HG02610 (cell line): Measurements from ENCODE around the gene MAST2.
"Not testable (repeated sequence)": the region's sequence is repeated elsewhere in the genome, so short reads cannot be mapped to it uniquely, and the experiment has no call there.

Source experiments
- ATAC-seq: cut with Tn5 transposase; IDR thresholded peaks from one replicate; pipeline ENCODE4 v1.9.1; 2021; ENCODE audit warnings: mild to moderate bottlenecking, moderate library complexity; ENCODE audit not compliant: unreplicated experiment

MAST2 gene

DNA sequence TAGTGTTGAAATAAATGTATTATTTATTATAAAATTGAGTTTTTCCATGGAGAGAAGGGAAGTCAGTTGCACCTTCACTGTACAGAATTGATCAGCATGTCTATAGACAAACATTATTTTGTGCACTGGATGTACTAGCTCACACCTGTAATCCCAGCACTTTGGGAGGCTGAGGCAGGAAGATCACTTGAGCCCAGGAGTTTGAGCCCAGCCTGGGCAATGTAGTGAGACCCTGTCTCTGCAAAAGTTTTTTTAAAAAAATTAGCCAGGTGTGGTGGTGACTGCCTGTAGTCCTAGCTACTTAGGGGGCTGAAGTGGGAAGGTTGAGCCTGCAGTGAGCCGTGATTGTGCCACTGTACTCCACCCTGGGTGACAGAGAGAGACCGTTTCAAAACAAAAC, 87.7 kb downstream of the MAST2 start:
- ATAC-seq = no peak

GRCh38 chr1:45892068-45892785, 88.8 kb downstream of the MAST2 start:
- no peak for ATAC-seq

DNA sequence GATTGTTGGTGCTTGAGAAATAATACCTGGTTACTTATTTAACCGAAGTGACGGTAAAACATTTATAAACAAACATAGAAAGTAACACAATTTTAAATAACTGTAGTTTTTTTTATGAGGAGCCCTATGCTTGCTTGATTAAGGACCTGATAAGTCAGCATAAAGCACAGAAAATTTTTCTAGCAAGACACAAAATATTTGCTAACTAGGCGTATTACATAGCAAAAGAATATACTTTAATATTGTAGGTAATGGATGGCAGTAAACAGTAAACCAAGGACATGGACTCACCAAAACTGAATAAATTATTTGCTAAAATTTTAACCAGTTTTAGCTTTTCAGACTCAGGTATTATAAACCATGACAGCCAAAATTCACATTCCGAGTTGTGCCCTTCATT, 90.9 kb downstream of the MAST2 start:
- ATAC-seq = no peak

DNA sequence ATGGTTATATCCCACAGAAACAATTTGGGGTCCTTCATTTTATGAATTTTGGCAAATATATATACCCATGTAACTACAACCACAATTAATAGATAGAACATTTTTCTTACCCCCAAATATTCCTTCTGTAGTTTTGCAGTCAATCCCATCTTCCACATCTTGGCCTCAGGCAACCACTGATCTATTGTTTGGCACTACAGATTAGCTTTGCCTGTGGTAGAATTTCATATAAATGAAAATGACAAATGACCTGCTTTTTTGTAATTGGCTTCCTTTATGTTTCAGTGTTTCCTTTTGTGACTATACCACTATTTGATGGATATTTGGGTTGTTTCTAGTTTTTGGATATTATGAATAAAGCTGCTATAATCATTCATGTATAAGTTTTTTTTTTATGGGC, 91.5 kb downstream of the MAST2 start:
- ATAC-seq = no peak

- no peak for ATAC-seq
Measured at GRCh38 chr1:45895406-45895805, 92.0 kb downstream of the MAST2 start.

GRCh38 chr1:45906883-45907282, 103.5 kb downstream of the MAST2 start:
- ATAC-seq = no peak

DNA sequence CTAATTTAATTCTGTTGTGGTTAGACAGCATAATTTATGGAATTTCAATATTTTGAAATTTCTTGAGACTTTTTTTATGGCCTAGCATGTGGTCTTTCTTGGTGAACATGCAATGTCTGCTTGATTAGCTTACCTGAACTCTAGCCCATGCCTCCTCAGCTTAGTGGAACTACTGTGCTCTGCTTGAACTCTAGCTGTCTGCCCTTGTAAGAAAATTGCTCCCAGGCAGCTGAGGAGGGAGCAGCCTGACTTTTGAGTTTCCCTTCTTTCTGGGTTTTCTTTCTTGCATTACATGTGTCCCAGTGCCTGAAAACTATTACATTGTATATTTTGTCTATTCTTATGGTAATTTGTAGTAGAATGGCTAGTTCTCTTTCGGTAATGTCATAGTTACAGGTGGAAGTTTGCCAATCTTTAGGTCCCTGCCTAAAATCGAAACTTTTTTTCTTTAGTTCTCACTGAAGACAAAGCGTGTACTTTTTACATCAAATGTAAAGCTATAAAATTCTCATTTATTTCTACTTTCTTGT, 105.3 kb downstream of the MAST2 start:
- ATAC-seq = no peak

- ATAC-seq = no peak
Measured at GRCh38 chr1:45911634-45912033, 108.2 kb downstream of the MAST2 start.

GRCh38 chr1:45913183-45913683, 109.8 kb downstream of the MAST2 start:
- no peak for ATAC-seq

DNA sequence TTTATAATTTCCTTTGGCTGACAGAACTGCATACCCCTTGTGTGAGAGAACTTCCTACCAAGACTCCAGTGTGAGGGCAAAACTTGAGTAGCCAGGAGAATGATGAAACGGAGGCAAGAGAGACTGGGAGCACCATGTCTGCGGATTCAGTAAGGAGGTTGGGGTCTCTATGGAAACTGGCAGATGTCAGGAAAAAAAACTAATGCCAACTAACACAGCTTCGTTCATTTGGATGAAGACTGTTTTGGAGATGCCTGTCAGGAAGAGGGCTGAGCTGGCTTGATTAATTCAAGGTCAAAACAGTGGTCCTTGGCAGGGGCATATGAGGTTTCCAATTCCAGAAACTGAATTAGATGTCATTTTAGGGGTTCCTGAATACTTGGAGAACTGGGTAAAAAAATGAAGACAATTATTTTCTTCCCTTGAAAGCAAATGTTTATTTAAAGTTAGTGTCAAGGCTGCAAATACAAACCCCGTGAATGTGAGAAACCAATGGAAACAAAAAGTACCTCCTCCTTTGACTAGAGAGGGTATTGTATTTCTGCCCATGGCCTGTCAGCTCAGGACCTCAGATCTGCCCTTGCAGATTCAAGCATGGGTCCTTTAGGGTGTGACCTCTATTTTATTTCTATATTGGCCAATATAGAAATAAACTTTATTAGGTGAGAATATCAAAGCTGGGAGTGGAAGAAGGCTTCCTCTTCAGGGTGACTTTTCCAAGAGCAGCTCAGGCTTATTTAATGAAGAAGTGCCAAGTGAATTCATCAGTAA, 110.5 kb downstream of the MAST2 start:
- no peak for ATAC-seq

DNA sequence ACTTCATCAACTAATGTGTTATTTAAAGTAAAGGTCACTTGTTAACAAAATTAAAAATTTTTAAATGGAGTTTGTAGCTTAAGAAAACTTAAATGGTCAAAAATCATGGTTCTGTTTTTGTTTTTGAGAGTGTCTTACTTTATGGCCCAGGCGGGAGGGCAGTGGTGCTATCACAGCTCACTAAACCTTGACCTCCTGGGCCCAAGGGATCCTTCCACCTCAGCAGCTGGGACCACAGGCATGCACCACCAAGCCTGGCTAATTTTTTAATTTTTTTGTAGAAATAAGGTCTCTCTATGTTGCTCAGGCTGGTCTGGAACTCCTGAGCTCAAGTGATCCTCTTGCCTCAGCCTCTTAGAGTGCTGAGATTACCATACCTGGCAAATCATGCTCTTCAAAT, 111.4 kb downstream of the MAST2 start:
- no peak for ATAC-seq

GRCh38 chr1:45922374-45922773, 119.0 kb downstream of the MAST2 start:
- ATAC-seq = no peak

DNA sequence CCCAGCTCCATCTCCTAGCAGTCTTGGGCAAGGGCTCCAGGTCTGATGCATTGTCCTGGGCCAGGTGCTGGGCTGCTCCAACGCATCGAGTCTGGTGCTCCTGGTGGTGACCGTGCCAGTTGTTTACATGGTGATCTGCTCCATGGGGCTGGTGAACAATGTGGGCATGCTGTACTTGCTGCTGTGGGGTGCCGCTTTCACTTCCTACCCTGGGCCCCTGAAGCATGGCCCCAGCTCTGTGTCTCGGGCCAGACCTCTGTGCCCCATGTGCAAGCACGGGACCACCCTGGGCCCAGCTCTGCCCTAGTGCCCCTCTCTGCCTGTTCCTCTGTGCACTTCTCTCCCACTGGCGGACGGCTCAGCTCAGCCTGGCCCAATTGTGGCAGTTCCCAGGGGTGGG, 119.4 kb downstream of the MAST2 start:
- ATAC-seq = no peak

DNA sequence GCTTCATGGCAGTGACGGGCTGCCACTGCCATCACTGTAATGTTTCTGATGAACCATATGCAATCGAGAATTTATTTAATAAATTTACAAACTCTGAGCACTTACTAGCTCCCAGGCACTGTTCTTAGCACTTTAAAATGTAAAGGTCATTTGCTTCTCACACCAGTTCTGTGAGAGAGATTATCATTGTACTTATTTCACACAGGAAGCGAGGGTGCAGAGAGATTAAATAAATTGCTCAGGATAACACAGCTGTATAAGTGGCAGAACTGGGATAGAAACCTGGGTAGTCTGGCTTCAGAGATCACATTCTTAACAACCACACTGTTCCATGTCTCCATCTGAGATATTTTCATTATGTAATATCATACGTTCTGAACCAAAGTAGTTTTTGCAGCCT, 119.9 kb downstream of the MAST2 start:
- no peak for ATAC-seq

- ATAC-seq = no peak
Measured at GRCh38 chr1:45924736-45925135, 121.3 kb downstream of the MAST2 start.

- no peak for ATAC-seq
Measured at GRCh38 chr1:45925728-45926287, 122.4 kb downstream of the MAST2 start.

- no peak for ATAC-seq
Measured at GRCh38 chr1:45926330-45926729, 122.9 kb downstream of the MAST2 start.

DNA sequence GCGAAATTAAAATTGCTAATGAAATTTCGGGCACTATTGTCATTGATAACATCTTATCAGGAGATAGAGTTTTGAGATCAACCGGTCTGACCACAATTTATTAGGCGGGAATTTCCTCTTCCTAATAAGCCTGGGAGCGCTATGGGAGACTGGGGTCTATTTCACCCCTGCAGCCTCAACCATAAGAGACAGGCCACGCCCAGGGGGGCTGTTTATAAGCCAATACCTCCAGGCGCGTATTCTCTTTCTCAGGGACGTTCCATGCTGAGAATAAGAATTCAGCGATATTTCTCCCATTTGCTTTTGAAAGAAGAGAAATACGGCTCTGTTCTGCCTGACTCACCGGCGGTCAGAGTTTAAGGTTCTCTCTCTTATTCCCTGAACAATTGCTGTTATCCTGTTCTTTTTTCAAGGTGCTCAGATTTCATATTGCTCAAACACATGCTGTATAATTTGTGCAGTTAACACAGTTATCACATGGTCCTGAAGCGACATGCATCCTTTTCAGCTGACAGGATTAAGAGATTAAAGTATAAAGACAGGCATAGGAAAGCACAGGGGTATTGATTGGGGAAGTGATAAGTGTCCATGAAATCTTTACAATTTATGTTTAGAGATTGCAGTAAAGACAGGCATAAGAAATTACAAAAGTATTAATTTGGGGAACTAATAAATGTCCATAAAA, 124.0 kb downstream of the MAST2 start:
- not testable (repeated sequence) for ATAC-seq

DNA sequence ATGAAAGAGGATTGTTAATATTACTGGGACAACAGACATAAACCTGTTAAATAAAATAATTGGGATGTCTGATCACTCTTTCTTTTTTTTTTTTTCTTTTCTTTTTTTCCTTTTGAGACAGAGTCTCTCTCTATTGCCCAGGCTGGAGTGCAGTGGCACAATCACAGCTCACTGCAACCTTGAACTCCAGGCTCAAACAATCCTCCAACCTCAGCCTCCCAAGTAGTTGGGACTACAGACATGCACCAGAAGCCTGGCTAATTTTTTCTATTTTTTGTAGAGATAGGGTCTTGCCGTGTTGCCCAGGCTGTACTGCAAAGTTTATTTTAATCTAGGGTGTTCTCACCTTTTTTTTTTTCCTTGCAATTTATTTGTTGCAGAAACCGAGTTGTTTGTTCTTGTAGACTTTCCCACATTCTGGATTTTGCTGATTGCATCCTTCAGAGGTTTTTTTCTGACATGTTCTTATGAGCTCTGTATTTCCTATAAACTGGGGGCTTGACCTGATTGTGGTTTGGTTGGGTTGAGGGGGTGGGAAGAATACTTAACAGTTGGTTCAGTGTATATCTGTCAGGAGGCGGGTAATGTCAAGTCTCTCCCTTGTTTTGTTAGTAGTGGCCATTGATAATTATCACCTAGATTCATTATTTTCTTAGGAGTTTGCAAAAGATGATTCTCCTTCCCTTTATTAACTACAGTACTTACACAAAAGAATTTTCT, 125.2 kb downstream of the MAST2 start:
- no peak for ATAC-seq

GRCh38 chr1:45929257-45929687, 125.9 kb downstream of the MAST2 start:
- ATAC-seq = no peak
